SIG-M5 treated with dmso at 0.1 percent for 504 hours (cell line): Measurements from ENCODE around the gene TRIML1.
"Not testable (repeated sequence)": the region's sequence is repeated elsewhere in the genome, so short reads cannot be mapped to it uniquely, and the experiment has no call there.

Experiments
- DNase-seq: peaks from one replicate; lab custom pipeline; 2025; ENCODE audit not compliant: unreplicated experiment; lab: John Stamatoyannopoulos, UW

TRIML1 gene

GRCh38 chr4:188147776-188148175 lies 8.5 kb downstream of the TRIML1 start:
- no peak for DNase-seq

GRCh38 chr4:188154668-188155405 lies 15.6 kb downstream of the TRIML1 start:
- DNase-seq: no peak

- no peak for DNase-seq
These were observed 19.1 kb downstream of the TRIML1 start for GRCh38 chr4:188158336-188158735.

DNA sequence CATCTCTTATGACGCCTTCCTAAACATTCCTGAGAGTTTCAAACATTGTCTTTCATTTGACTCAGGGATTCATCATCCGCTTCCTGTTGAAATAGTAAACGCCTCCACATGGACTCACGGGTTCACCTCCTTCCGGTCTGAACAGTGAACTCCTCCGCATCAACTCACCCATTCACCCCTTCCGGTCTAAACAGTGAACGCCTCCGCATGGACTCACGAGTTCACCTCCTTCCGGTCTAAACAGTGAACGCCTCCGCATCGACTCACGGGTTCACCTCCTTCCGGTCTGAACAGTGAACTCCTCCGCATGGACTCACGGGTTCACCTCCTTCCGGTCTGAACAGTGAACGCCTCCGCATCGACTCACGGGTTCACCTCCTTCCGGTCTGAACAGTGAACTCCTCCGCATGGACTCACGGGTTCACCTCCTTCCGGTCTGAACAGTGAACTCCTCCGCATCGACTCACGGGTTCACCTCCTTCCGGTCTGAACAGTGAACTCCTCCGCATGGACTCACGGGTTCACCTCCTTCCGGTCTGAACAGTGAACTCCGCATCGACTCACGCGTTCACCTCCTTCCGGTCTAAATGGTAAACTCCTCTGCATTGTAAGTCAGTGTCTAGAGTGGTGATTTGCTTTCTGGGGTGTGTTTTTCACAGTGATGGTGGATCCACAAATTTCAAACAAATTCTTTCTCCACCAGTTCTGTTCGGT lies 20.4 kb downstream of the TRIML1 start:
- DNase-seq: not testable (repeated sequence)

GRCh38 chr4:188160406-188160805 lies 21.2 kb downstream of the TRIML1 start:
- DNase-seq: no peak

DNA sequence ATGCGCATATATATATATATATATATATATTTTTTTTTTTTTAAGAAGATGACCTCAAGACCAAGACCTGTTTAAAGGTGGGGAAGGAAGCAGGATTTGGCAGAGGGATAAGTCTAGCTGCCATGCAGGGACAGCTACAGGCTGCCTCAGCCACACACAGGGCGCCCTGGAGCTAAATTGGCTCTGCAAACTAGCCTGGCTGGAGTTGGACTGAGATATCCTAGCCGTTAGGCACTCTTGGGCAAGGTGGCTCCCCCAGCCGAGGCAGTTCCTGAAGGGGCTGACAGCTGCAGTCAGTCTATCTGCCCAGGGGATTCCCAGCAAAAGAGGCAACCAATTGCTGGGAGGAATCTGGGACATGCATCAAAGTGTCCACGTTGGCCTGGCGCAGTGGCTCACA lies 21.9 kb downstream of the TRIML1 start:
- DNase-seq: no peak

DNA sequence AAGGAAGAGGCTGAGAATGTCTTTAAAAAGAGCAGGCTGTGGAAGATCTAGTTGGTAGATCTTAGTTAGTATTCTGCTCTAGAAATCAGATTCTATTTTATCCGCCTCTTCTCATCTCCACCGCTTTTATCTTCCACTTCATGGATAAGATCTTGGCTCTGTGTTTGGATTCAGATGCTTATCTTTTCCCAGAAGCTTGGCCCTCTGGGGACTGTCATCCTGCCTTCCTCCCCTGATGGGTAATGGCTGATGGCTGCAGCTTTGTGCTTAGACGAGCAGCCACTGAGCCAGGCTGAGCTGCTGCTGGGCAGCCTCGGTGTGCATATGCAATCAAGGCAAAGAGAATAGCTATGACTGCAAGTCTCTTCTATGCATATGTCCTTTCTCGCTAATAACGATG lies 23.5 kb downstream of the TRIML1 start:
- no peak for DNase-seq

DNA sequence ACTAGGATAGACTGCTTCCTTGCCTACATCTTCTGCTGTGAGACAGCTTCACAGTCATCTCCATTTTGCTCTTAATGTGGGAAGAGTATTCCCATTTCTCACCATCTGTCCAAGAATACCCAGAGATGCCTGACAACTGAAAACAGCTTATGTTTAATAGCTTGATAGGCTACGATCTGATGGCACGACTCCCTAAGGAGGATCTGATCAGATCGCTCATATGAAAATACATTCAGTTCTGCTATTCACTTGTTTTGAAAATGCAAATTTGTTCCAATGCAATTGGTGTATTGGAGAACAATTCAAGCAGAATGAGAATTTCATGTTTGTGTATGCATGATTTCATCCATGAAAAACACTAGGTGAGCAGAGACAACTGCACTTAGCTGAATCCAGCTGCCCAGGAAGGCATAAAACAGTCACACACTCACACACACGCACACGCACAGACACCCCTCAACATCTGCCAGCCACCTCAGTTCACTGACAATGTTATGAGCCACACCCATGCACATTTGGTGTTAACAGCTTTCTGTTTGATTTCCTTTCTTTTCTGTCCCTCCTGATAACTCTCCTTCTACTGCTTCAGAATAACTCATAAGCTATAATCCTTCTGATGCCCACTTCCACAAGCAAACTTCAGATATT lies 29.6 kb downstream of the TRIML1 start:
- DNase-seq: no peak

- no peak for DNase-seq
These were observed 32.3 kb downstream of the TRIML1 start for GRCh38 chr4:188171551-188171950.

GRCh38 chr4:188175288-188175687 lies 36.0 kb downstream of the TRIML1 start:
- no peak for DNase-seq

DNA sequence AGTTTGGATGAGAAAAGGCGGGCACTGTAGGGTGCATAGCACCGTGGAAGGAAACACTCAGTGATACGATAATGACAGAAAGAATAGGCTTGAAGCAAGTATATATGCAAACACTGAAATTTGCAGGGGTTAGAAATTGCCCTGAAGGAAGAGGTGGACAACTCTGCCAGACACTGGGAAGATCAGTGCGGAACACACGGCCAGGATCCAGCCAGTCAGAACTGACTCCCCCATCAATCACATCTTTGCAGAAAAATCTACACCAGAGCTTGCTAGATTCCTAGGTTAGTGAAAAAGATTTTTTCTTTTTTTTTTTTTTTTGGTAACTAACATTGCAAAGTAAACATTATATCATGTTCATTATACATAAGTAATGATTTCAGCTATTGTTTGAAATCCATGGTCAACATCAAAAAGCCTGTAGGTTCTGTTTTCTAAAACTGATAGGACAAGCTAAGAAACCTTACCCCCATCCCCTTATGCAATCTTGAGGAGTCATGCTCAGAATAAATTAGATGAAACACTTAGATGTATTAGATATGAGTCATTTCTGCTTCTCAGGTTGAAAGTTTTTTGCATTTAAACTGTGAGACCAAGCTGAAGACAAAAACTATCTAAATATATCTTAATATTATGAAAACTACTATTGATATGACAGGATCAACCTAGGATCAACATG lies 38.9 kb downstream of the TRIML1 start:
- no peak for DNase-seq

- DNase-seq: no peak
These were observed 39.6 kb downstream of the TRIML1 start for GRCh38 chr4:188178806-188179205.

GRCh38 chr4:188187106-188187505 lies 47.9 kb downstream of the TRIML1 start:
- DNase-seq: no peak

DNA sequence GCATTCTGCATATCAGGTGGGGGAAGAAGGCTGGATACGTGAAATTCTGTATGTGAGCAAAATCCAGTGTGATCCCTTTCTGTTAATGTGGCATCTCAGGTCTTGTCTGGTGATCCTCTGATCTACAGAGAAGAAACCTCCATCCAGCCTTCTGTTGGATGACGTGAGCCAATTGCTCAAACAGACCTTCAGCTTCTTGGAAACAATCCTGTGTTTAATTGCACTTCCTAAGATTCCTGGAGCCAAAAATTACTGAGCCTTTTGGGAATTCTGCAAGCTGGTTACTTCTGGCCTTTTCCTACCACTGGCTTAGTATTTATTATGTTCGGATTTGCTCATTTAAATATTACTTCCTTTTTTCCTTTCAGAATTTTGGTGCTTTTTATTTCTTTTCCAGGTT lies 51.2 kb downstream of the TRIML1 start:
- no peak for DNase-seq

GRCh38 chr4:188194421-188194820 lies 55.2 kb downstream of the TRIML1 start:
- DNase-seq: no peak

GRCh38 chr4:188195389-188195985 lies 56.2 kb downstream of the TRIML1 start:
- no peak for DNase-seq

- no peak for DNase-seq
These were observed 57.0 kb downstream of the TRIML1 start for GRCh38 chr4:188196134-188196735.
